Right lobe of liver (tissue), 4 donors: Measurements from ENCODE around the gene PDE6A.

ENCODE experiments used
- POLR2A ChIP-seq: fragments of 450-650 bp; IDR thresholded peaks from one replicate; pipeline ENCODE4 v1.6.1; 2017; ENCODE audit warnings: antibody characterized with exemption, mild to moderate bottlenecking
- TF ChIP-seq, protein P1 (sequence below), 4 donors: fragments of 200-600 bp in 3 of 4; fragments of 450-650 bp in 1 of 4; IDR thresholded peaks; one replicate each; pipeline versions ENCODE4 v1.5.1 to v1.8.0; 2016 to 2022; ENCODE audit warnings: antibody characterized with exemption in 4 of 4, mild to moderate bottlenecking in 2 of 4
- donor health status: DM: no; HTN: no; CAD: no.
- donor health status: DM: no; HTN: no; CAD: no.
- donor health status: DM: no; HTN: yes; CAD: no.

DNA sequence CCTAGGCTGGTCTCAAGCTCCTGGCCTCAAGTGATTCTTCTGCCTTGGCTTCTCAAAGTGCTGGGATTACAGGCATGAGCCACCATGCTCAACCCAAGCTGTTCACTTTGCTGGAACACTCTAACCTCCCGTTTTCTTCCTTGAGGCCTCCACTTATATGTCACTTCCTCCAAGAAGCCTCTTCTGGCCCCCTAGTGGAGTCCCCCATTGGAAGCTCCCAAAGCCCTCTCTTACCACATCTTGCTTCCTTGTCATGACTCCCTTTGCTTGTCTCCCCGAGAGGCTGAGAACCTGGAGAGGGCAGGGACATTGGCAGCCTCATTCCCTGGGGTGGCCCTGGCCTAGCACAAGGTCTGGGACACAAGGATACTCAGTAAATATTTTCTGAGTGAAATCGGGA, 80.8 kb downstream of the PDE6A start:
- TF ChIP-seq, protein P1, sequence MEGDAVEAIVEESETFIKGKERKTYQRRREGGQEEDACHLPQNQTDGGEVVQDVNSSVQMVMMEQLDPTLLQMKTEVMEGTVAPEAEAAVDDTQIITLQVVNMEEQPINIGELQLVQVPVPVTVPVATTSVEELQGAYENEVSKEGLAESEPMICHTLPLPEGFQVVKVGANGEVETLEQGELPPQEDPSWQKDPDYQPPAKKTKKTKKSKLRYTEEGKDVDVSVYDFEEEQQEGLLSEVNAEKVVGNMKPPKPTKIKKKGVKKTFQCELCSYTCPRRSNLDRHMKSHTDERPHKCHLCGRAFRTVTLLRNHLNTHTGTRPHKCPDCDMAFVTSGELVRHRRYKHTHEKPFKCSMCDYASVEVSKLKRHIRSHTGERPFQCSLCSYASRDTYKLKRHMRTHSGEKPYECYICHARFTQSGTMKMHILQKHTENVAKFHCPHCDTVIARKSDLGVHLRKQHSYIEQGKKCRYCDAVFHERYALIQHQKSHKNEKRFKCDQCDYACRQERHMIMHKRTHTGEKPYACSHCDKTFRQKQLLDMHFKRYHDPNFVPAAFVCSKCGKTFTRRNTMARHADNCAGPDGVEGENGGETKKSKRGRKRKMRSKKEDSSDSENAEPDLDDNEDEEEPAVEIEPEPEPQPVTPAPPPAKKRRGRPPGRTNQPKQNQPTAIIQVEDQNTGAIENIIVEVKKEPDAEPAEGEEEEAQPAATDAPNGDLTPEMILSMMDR (IDR thresholded peaks at IDR 0.05): no peak
- no peak for TF ChIP-seq POLR2A
